ENCODE results near the gene MACROD2. TPM values are rescaled to one million over a fixed set of nuclear protein-coding genes. Genes with fewer than 3 reads are reported as not detected.

The MACROD2 gene
- total RNA-seq, 1 experiment from 2014 or later, result 2.3 TPM

GRCh38 chr20:14853079-14853478 lies 857.8 kb downstream of the MACROD2 start:
- DNase-seq (ENCODE audit: low spot score), result no peak

- no peak for DNase-seq (ENCODE audit: low spot score)
Measured at GRCh38 chr20:14855171-14855570, 859.9 kb downstream of the MACROD2 start.

GRCh38 chr20:14859627-14860026 lies 864.3 kb downstream of the MACROD2 start:
- DNase-seq (ENCODE audit: low spot score), result no peak

- peak; percentile 3 for DNase-seq (ENCODE audit: low spot score)
Measured at GRCh38 chr20:14860410-14860814, 865.1 kb downstream of the MACROD2 start.

GRCh38 chr20:14861028-14861699 lies 865.8 kb downstream of the MACROD2 start:
- DNase-seq (ENCODE audit: low spot score), result no peak

GRCh38 chr20:14865169-14865568 lies 869.9 kb downstream of the MACROD2 start:
- no peak for DNase-seq (ENCODE audit: low spot score)

GRCh38 chr20:14865731-14866130 lies 870.4 kb downstream of the MACROD2 start:
- DNase-seq (ENCODE audit: low spot score), result no peak

GRCh38 chr20:14866841-14867514 lies 871.7 kb downstream of the MACROD2 start:
- no peak for DNase-seq (ENCODE audit: low spot score)

- no peak for DNase-seq (ENCODE audit: low spot score)
Measured at GRCh38 chr20:14877301-14878028, 882.1 kb downstream of the MACROD2 start.

GRCh38 chr20:14878676-14879019 lies 883.3 kb downstream of the MACROD2 start:
- DNase-seq (ENCODE audit: low spot score), result no peak

- DNase-seq (ENCODE audit: low spot score), result peak; percentile 54
Measured at GRCh38 chr20:14879020-14879697, 883.8 kb downstream of the MACROD2 start.

GRCh38 chr20:14879839-14880238 lies 884.5 kb downstream of the MACROD2 start:
- DNase-seq (ENCODE audit: low spot score), result no peak

- no peak for DNase-seq (ENCODE audit: low spot score)
Measured at GRCh38 chr20:14881518-14881917, 886.2 kb downstream of the MACROD2 start.

GRCh38 chr20:14882157-14882556 lies 886.8 kb downstream of the MACROD2 start:
- no peak for DNase-seq (ENCODE audit: low spot score)

- DNase-seq (ENCODE audit: low spot score), result no peak
Measured at GRCh38 chr20:14882846-14883245, 887.5 kb downstream of the MACROD2 start.

- DNase-seq (ENCODE audit: low spot score), result no peak
Measured at GRCh38 chr20:14883324-14883723, 888.0 kb downstream of the MACROD2 start.

GRCh38 chr20:14885661-14886060 lies 890.3 kb downstream of the MACROD2 start:
- DNase-seq (ENCODE audit: low spot score), result no peak

GRCh38 chr20:14888134-14888533 lies 892.8 kb downstream of the MACROD2 start:
- DNase-seq (ENCODE audit: low spot score), result no peak

- DNase-seq (ENCODE audit: low spot score), result no peak
Measured at GRCh38 chr20:14889496-14890255, 894.4 kb downstream of the MACROD2 start.

GRCh38 chr20:14890713-14891112 lies 895.4 kb downstream of the MACROD2 start:
- no peak for DNase-seq (ENCODE audit: low spot score)

- DNase-seq (ENCODE audit: low spot score), result no peak
Measured at GRCh38 chr20:14892782-14893181, 897.5 kb downstream of the MACROD2 start.

Data from HT-29 (cell line).